Measurements from ENCODE around the gene CSDE1. TPM values are rescaled to one million over a fixed set of nuclear protein-coding genes. Genes with fewer than 3 reads are reported as not detected.
A peak's percentile ranks its signal among the peaks of the same experiment; 100 is the strongest.

The CSDE1 gene
- total and polyA plus RNA-seq, 11 donors, result 177 to 1,317 (median 871) TPM

DNA sequence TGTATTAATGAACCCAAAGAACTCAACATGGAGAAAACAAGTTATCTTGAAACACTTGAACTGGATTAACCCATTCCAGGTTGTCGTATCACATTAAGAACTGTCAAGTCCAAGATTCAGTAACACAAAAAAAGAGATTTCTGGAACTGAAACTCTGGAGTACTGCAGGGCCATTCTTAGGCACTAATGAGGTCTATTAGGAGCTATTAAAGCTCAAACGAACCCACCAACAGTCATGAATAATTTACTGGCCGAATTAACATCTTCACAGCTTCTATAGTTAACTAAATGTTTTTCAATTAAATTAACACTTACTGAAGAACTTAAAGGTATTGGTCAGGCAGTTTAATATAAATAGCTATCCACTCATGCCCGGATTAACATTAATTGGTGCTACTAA, 4.6 kb downstream of the CSDE1 start:
- TF ChIP-seq POLR2A (IDR thresholded peaks at IDR 0.05), result no peak
- TF ChIP-seq, protein P1, sequence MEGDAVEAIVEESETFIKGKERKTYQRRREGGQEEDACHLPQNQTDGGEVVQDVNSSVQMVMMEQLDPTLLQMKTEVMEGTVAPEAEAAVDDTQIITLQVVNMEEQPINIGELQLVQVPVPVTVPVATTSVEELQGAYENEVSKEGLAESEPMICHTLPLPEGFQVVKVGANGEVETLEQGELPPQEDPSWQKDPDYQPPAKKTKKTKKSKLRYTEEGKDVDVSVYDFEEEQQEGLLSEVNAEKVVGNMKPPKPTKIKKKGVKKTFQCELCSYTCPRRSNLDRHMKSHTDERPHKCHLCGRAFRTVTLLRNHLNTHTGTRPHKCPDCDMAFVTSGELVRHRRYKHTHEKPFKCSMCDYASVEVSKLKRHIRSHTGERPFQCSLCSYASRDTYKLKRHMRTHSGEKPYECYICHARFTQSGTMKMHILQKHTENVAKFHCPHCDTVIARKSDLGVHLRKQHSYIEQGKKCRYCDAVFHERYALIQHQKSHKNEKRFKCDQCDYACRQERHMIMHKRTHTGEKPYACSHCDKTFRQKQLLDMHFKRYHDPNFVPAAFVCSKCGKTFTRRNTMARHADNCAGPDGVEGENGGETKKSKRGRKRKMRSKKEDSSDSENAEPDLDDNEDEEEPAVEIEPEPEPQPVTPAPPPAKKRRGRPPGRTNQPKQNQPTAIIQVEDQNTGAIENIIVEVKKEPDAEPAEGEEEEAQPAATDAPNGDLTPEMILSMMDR (IDR thresholded peaks at IDR 0.05), result no peak
- ATAC-seq (no peak), DNase-seq (no peak)

DNA sequence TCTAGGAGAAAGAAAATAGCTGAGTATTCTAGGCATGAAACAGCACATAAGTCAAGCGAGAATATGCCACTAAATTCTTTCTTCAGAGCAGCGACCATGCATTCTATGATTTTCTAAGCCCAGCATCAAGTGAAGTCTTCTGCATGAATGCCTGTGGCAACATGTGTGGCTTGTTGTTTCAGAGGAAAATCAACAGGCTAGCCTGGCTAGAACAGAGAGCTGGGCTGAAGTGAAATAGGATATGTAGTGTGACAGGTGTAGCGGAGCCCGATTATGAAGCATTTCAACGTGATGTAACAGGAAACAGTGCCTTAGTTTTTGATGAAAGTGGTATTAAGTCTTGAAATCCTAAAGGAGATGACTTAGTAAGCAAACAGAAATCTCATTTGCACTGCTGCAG, 7.0 kb downstream of the CSDE1 start:
- intact Hi-C loops (cut with DNase I), result loop anchor here in 4 of 10 donors (2.0 to 10.0 kb wide), 3 partner anchors 33 to 166 kb away; partner anchors contain the start of genes BCAS2 (in 3 of the 4) and NRAS (in 2 of the 4)
- ATAC-seq (peak in 2 of 4 donors; percentile 4 to 23), DNase-seq (no peak)
- Histone ChIP-seq H3K9me3 (no peaks in the 10 kb centered on the region), H3K36me3 (peaks cover 0 to 49% (median 39%) of the 10 kb centered on the region in 9 donors), H3K27ac (peak overlapping the region in 6 of 12 donors; percentile 19 to 52 (median 32)), H3K4me3 (no peak overlapping the region), H3K4me1 (peaks cover 28 to 100% (median 93%) of the 10 kb centered on the region in 12 donors), H3K27me3 (no peaks in the 10 kb centered on the region)
- 32 to 49% (median 48%) methylated on average over 5 of the region's 5 CpGs for WGBS, 4 donors
- no peak for TF ChIP-seq POLR2A (IDR thresholded peaks at IDR 0.05)
- TF ChIP-seq, protein P1 (IDR thresholded peaks at IDR 0.05), result no peak

More for the DNA sequence above, 4.6 kb downstream of the CSDE1 start:
- no peaks in the 10 kb centered on the region for H3K9me3 ChIP-seq
- 48 to 53% (median 51%) methylated on average over 4 of the region's 4 CpGs for WGBS, 4 donors
- no peak overlapping the region for H3K27ac ChIP-seq
- intact Hi-C loops (cut with DNase I), result loop anchor here in 3 of 10 donors (5.0 to 10.0 kb wide), 2 partner anchors 36 to 168 kb away; partner anchors contain the start of genes BCAS2 (in 3 of the 3) and NRAS (in 1 of the 3)
- H3K27me3 ChIP-seq, result no peaks in the 10 kb centered on the region
- peaks cover 31 to 91% (median 85%) of the 10 kb centered on the region in 12 donors for H3K4me1 ChIP-seq
- H3K4me3 ChIP-seq, result no peak overlapping the region
- H3K36me3 ChIP-seq, result peaks cover 0 to 26% (median 19%) of the 10 kb centered on the region in 9 donors

DNA sequence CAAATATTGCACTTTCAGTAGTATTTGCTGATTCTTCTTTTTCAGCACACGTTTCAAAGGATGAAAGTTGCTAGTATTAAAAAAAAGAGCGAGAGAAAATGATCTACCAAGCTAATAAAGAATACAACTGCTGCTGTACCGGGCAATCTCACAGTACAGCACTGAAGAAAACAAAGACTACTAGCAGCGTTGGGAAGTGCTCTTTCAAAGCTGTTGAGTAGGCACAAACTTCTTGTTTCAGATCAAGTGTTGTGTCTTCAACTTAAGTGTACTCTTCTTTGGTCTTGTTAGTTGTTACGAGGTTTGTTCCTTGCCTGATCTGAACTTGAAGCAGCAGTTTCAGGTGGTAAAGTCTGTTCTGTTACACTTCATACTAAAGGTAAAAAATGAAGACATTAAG, 7.9 kb downstream of the CSDE1 start:
- peaks cover 24 to 100% (median 93%) of the 10 kb centered on the region in 12 donors for H3K4me1 ChIP-seq
- ATAC-seq (no peak), DNase-seq (no peak)
- no peaks in the 10 kb centered on the region for H3K9me3 ChIP-seq
- H3K36me3 ChIP-seq, result peaks cover 0 to 58% (median 48%) of the 10 kb centered on the region in 9 donors
- peak overlapping the region in 1 of 12 donors; percentile 3 for H3K27ac ChIP-seq
- intact Hi-C loops (cut with DNase I), result loop anchor here in 4 of 10 donors (2.0 to 10.0 kb wide), 3 partner anchors 33 to 165 kb away; partner anchors contain the start of genes BCAS2 (in 3 of the 4) and NRAS (in 2 of the 4)
- TF ChIP-seq, protein P1 (IDR thresholded peaks at IDR 0.05), result no peak
- no peak for TF ChIP-seq POLR2A (IDR thresholded peaks at IDR 0.05)
- no peak overlapping the region for H3K4me3 ChIP-seq
- no peaks in the 10 kb centered on the region for H3K27me3 ChIP-seq
- 53 to 59% (median 57%) methylated on average over 5 of the region's 5 CpGs for WGBS, 4 donors

DNA sequence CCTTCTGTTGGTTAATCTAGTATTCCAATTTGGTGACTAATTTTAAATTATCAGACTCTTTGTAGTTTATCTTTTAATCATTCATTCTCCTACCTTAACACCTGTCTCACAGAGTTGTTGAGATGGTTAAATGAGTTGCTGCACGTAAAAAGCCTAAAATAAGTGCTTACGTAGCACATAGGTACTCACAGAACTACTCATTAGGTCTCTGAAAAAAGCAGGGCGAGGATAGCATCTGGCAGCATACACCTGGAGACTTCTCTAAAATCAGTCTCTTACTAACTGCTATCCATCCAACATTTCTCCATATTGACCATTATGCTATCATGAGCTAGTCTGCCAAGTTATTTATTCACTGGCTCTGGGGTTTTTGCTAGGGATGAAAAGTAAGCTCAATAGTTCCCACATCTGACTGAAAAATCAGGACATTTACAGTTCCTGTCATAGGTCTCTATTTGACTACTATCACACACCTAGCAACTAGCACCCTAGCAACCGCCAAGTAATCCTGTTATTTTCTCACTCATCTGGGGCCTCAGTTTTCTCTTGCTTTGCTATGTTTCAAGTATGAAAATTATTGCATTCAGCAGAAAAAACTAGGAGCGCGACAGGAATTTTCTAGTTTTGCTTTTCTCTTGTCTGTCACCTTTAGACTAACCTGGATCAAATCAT, 11.2 kb downstream of the CSDE1 start:
- intact Hi-C loops (cut with DNase I), result no loop called here
- Histone ChIP-seq H3K27me3 (no peaks in the 10 kb centered on the region), H3K4me1 (peaks cover 13 to 96% (median 81%) of the 10 kb centered on the region in 12 donors), H3K4me3 (no peak overlapping the region), H3K9me3 (no peaks in the 10 kb centered on the region), H3K27ac (no peak overlapping the region), H3K36me3 (peaks cover 0 to 82% (median 67%) of the 10 kb centered on the region in 9 donors)
- ATAC-seq (no peak), DNase-seq (no peak)
- TF ChIP-seq POLR2A (IDR thresholded peaks at IDR 0.05), result no peak
- TF ChIP-seq, protein P1 (IDR thresholded peaks at IDR 0.05), result no peak
- 67 to 85% (median 73%) methylated on average over 6 of the region's 6 CpGs for WGBS, 4 donors

All from heart left ventricle (tissue), 16 donors.